ENCODE results near the gene CYP26A1. TPM values are rescaled to one million over a fixed set of nuclear protein-coding genes. Genes with fewer than 3 reads are reported as not detected.
A peak's percentile ranks its signal among the peaks of the same experiment; 100 is the strongest.

The CYP26A1 gene
- total RNA-seq, 2 experiments from 2014 or later = not detected

- H3K36me3 Mint-ChIP-seq (ENCODE audit: low read depth) = peaks cover 5% of the 10 kb centered on the region
- peaks cover 36% of the 10 kb centered on the region for H3K27me3 Mint-ChIP-seq
- no peak for DNase-seq
- H3K4me3 Mint-ChIP-seq = peak within 1 kb of the TSS; percentile 61
- H3K9me3 Mint-ChIP-seq = no peaks in the 10 kb centered on the region
- peaks cover 14% of the 10 kb centered on the region for H3K4me1 Mint-ChIP-seq
- POLR2A ChIA-PET = no interaction called here
- no peak within 1 kb of the TSS for H3K27ac Mint-ChIP-seq
- CTCF ChIA-PET = no interaction called here
These were observed 13.5 kb upstream of the CYP26A1 start, which contains the start of gene CYP26C1 for GRCh38 chr10:93059975-93060886. Gene CYP26C1, plus strand, starts transcription at chr10:93060798. Its CDS starts 466 bp downstream, at chr10:93061264.

DNA sequence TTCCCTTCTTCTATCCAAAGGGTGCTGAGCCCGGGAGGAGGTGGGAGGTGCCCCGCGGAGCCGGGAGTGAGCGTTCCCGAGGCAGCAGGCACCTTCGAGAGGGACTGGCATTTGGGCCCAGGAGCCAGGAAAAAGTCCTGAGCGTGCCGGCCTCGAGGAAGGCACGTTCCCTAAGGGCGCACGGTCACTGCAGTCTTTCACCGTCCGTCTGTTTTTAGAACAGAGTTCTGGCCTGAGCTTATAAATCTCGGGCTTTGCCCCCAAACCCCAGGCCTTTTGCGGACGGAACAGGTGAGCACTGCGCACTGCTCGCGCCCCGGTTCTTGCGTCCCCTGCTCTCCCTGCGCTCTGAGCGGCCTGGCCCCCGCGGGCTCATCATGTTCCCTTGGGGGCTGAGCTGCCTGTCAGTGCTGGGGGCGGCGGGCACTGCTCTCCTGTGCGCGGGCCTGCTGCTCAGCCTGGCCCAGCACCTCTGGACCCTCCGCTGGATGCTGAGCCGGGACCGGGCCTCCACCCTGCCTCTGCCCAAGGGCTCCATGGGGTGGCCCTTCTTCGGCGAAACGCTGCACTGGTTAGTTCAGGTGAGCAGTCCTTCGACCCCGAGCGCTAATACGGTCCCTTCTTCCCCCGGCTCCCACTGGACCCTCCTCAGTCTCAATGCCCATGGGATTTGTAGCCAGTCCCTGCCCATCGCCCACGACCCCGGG, 12.7 kb upstream of the CYP26A1 start:
- no peaks in the 10 kb centered on the region for H3K9me3 Mint-ChIP-seq
- H3K4me3 Mint-ChIP-seq = no peak overlapping the region
- ChIA-PET POLR2A (no interaction called here), CTCF (interaction anchor here (2.5 kb wide), 1 partner anchor 15 kb away, joined by 8 read pairs; no protein-coding TSS in a partner anchor)
- H3K36me3 Mint-ChIP-seq (ENCODE audit: low read depth) = peaks cover 5% of the 10 kb centered on the region
- DNase-seq = no peak
- peaks cover 19% of the 10 kb centered on the region for H3K4me1 Mint-ChIP-seq
- no peak overlapping the region for H3K27ac Mint-ChIP-seq
- peaks cover 41% of the 10 kb centered on the region for H3K27me3 Mint-ChIP-seq

- H3K4me1 Mint-ChIP-seq = peaks cover 19% of the 10 kb centered on the region
- no peak for DNase-seq
- CTCF ChIA-PET = interaction anchor here (0.7 to 2.5 kb wide), 5 partner anchors 8 to 19 kb away, joined by 4 to 8 read pairs (median 4); no protein-coding TSS in a partner anchor
- peaks cover 5% of the 10 kb centered on the region for H3K36me3 Mint-ChIP-seq (ENCODE audit: low read depth)
- H3K4me3 Mint-ChIP-seq = peak overlapping the region; percentile 61
- no peak overlapping the region for H3K27ac Mint-ChIP-seq
- POLR2A ChIA-PET = no interaction called here
- no peaks in the 10 kb centered on the region for H3K9me3 Mint-ChIP-seq
- peaks cover 47% of the 10 kb centered on the region for H3K27me3 Mint-ChIP-seq
These were observed 11.8 kb upstream of the CYP26A1 start for GRCh38 chr10:93061594-93062513.

- Mint-ChIP-seq H3K4me1 (peaks cover 19% of the 10 kb centered on the region), H3K27ac (no peak overlapping the region), H3K27me3 (peaks cover 55% of the 10 kb centered on the region), H3K4me3 (peak overlapping the region; percentile 61), H3K9me3 (no peaks in the 10 kb centered on the region), H3K36me3 (ENCODE audit: low read depth) (peaks cover 5% of the 10 kb centered on the region)
- CTCF ChIA-PET = interaction anchor here (0.7 to 2.5 kb wide), 5 partner anchors 8 to 18 kb away, joined by 3 to 8 read pairs (median 4); partner anchors contain the start of gene CYP26A1
- POLR2A ChIA-PET = no interaction called here
- DNase-seq = peak; percentile 53
These were observed 11.1 kb upstream of the CYP26A1 start for GRCh38 chr10:93062514-93063143.

GRCh38 chr10:93063144-93063976, 10.3 kb upstream of the CYP26A1 start:
- Mint-ChIP-seq H3K4me1 (peaks cover 21% of the 10 kb centered on the region), H3K9me3 (no peaks in the 10 kb centered on the region), H3K27me3 (peaks cover 62% of the 10 kb centered on the region), H3K36me3 (ENCODE audit: low read depth) (peaks cover 5% of the 10 kb centered on the region), H3K4me3 (peak overlapping the region; percentile 4), H3K27ac (peak overlapping the region; percentile 31)
- no peak for DNase-seq
- CTCF ChIA-PET = interaction anchor here (1.5 to 2.5 kb wide), 3 partner anchors 10 to 12 kb away, joined by 3 to 8 read pairs (median 4); partner anchors contain the start of gene CYP26A1
- POLR2A ChIA-PET = no interaction called here

- peaks cover 5% of the 10 kb centered on the region for H3K36me3 Mint-ChIP-seq (ENCODE audit: low read depth)
- no peak for DNase-seq
- peaks cover 69% of the 10 kb centered on the region for H3K27me3 Mint-ChIP-seq
- H3K9me3 Mint-ChIP-seq = no peaks in the 10 kb centered on the region
- H3K27ac Mint-ChIP-seq = no peak overlapping the region
- peaks cover 25% of the 10 kb centered on the region for H3K4me1 Mint-ChIP-seq
- ChIA-PET POLR2A (no interaction called here), CTCF (interaction anchor here (0.6 to 1.5 kb wide), 2 partner anchors 9 to 11 kb away, joined by 3 read pairs; partner anchors contain the start of gene CYP26A1)
- no peak overlapping the region for H3K4me3 Mint-ChIP-seq
These were observed 9.6 kb upstream of the CYP26A1 start for GRCh38 chr10:93063977-93064660.

GRCh38 chr10:93064874-93065660, 8.6 kb upstream of the CYP26A1 start:
- peaks cover 72% of the 10 kb centered on the region for H3K27me3 Mint-ChIP-seq

DNA sequence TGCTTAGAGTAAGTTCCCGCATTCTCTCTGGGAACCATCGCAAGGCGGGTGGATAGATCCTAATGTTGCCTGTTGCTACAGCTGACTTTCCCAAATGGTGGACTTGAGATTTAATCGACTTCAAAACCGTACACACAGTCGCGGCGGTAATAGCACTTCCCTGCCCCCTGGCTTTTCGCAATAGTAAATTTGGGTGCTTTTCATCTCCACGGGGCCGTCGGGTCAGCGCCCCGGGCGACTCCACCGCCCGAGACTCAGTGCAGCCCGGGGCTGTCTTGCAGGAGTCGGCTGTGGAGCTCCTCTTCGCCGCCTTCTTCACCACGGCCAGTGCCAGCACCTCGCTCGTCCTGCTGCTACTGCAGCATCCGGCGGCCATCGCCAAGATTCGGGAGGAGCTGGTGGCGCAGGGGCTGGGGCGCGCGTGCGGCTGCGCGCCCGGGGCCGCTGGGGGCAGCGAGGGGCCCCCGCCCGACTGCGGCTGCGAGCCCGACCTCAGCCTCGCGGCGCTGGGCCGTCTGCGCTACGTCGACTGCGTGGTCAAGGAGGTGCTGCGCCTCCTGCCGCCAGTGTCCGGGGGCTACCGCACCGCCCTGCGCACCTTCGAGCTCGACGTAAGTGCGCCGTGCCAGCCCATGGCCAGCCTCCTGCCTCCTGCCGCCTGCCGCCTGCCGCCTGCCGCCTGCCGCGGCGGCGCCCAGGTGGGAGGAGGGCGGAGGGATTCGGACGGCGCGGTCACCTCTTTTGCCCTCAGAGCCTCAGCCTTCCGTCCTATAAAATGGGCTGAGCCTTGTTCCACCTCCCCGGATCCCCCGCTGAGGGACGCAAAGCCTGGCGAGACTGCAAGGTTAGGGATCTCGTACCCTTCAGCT, 7.8 kb upstream of the CYP26A1 start:
- Mint-ChIP-seq H3K36me3 (ENCODE audit: low read depth) (no peaks in the 10 kb centered on the region), H3K4me3 (no peak overlapping the region), H3K9me3 (no peaks in the 10 kb centered on the region), H3K27ac (no peak overlapping the region), H3K27me3 (peaks cover 79% of the 10 kb centered on the region), H3K4me1 (peaks cover 22% of the 10 kb centered on the region)
- ChIA-PET POLR2A (no interaction called here), CTCF (no interaction called here)
- no peak for DNase-seq

More at GRCh38 chr10:93064874-93065660, 8.6 kb upstream of the CYP26A1 start:
- H3K4me3 Mint-ChIP-seq = no peak overlapping the region
- H3K36me3 Mint-ChIP-seq (ENCODE audit: low read depth) = peaks cover under 1% of the 10 kb centered on the region
- H3K4me1 Mint-ChIP-seq = peaks cover 23% of the 10 kb centered on the region
- no peak for DNase-seq
- POLR2A ChIA-PET = no interaction called here
- H3K9me3 Mint-ChIP-seq = no peaks in the 10 kb centered on the region
- CTCF ChIA-PET = interaction anchor here (0.6 kb wide), 2 partner anchors 10 to 965 kb away, joined by 3 read pairs; no protein-coding TSS in a partner anchor
- H3K27ac Mint-ChIP-seq = no peak overlapping the region

DNA sequence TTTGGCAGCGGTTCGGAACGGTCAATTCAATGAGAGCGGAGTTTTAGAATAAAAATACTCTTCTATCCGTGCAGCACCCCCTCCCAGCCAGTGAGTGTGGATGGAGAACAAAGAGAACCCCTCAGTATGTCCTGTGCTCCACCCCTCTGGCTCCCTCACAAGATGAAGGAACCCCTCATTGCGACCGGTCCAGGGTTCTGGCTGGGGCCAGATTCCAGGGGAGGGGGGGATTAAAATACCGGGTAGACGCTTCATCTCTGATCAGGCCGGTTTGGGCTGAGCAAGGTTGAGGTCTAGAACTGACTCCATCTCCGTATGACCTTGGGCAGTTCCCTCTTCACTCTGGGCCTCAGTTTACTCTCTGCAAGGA, 7.2 kb upstream of the CYP26A1 start:
- CTCF ChIA-PET = no interaction called here
- H3K4me1 Mint-ChIP-seq = peaks cover 21% of the 10 kb centered on the region
- H3K9me3 Mint-ChIP-seq = no peaks in the 10 kb centered on the region
- POLR2A ChIA-PET = no interaction called here
- peak overlapping the region; percentile 31 for H3K4me3 Mint-ChIP-seq
- H3K36me3 Mint-ChIP-seq (ENCODE audit: low read depth) = no peaks in the 10 kb centered on the region
- no peak for DNase-seq
- H3K27ac Mint-ChIP-seq = no peak overlapping the region
- peaks cover 80% of the 10 kb centered on the region for H3K27me3 Mint-ChIP-seq

Data from activated CD4-positive, alpha-beta T cell treated with anti-CD3 and anti-CD28 coated beads, Interleukin-2, amount 10 ng/mL, durations not matched to agents 7 days and 5 days (primary cell).